C4-2B (cell line): Measurements from ENCODE around the gene ACSF3.

Experiments
- H3K27ac ChIP-seq: fragments of 450-650 bp; 2 replicates; pipeline ENCODE4 v1.5.1; 2017
- CTCF ChIP-seq: fragments of 450-650 bp; conservative IDR thresholded peaks from 2 replicates; pipeline ENCODE4 v1.5.1; 2017; ENCODE audit warnings: mild to moderate bottlenecking
- ZFX ChIP-seq: fragments of 450-650 bp; IDR thresholded peaks from 2 replicates; pipeline ENCODE4 v1.6.1; 2017

The ACSF3 gene

GRCh38 chr16:89157778-89158177, 64.1 kb downstream of the ACSF3 start:
- no peak for TF ChIP-seq ZFX
- TF ChIP-seq CTCF = no peak

DNA sequence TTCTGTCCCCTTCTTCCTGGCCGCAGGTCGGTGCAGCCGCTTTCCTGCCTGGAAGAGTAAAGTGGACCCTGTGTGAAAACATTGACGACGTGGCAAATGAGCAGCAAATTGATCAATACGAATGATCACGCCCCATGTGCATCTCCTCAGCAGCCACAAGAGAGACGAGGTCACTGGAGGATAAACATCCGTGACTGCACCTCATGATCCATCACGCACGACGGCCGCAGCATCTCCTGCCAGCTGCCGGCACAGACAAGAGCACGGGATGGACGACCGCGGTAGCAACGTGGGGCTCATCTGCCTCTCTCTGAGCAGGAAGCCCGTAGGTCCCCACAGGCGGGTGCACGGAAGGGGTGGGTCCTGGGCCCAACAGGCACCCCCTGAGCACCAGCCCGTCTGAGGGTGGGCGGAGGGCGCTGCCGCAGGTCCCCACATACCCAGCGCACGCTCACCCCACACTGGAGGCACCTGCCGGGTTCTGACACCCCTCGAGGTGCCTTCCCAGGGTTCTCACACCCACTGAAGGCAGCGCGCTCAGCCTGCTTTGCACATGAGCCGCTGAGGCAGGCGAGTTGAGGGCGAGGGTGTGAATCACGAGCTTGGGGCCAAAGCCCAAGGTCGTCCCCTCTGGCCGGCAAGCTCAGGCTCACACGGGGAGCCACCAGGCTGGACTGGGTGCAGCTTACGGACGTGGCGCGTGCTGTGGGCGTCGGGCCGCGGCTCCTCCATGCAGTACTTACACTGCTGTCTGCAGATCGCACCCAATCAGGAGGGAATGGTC, 65.6 kb downstream of the ACSF3 start:
- H3K27ac ChIP-seq = no peak overlapping the region
- TF ChIP-seq ZFX (no peak), CTCF (no peak)

More at GRCh38 chr16:89157778-89158177, 64.1 kb downstream of the ACSF3 start:
- H3K27ac ChIP-seq = no peak overlapping the region

GRCh38 chr16:89159850-89160354, 66.2 kb downstream of the ACSF3 start:
- no peak for TF ChIP-seq ZFX
- no peak for TF ChIP-seq CTCF
- H3K27ac ChIP-seq = no peak overlapping the region

DNA sequence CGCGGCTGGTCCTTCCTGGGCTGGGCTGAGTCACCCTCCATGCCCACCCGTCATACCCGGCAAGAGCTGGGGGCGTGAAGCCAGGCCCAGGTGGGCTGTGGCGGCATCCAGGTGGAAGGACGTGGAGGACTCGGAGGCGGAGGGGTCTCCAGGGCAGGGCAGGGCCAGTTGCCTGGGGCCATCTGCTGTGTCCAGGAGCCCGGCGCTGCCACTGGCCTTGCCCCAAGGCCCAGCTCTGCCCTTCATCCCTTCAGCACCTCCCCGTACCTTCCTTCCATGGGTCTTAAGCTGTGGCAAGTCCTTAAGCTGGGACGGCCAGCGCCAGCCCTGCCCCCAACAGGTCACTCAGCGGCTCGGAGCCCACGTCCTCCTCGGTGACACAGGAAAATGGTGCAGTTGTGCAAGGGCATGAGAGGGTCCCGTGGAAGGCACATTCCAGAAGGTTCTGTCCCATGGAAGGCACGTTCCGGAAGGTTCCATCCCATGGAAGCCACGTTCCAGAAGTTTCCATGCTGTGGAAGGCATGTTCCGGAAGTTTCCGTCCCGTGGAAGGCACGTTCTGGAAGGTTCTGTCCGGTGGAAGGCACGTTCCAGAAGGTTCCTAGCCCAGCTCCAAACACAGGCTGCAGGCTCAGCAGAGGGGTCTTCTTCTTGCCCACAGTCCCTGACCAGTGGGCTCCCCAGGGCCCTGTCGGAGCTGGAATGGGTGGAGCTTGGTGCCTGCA, 67.5 kb downstream of the ACSF3 start:
- no peak for TF ChIP-seq CTCF
- no peak for TF ChIP-seq ZFX
- no peak overlapping the region for H3K27ac ChIP-seq

DNA sequence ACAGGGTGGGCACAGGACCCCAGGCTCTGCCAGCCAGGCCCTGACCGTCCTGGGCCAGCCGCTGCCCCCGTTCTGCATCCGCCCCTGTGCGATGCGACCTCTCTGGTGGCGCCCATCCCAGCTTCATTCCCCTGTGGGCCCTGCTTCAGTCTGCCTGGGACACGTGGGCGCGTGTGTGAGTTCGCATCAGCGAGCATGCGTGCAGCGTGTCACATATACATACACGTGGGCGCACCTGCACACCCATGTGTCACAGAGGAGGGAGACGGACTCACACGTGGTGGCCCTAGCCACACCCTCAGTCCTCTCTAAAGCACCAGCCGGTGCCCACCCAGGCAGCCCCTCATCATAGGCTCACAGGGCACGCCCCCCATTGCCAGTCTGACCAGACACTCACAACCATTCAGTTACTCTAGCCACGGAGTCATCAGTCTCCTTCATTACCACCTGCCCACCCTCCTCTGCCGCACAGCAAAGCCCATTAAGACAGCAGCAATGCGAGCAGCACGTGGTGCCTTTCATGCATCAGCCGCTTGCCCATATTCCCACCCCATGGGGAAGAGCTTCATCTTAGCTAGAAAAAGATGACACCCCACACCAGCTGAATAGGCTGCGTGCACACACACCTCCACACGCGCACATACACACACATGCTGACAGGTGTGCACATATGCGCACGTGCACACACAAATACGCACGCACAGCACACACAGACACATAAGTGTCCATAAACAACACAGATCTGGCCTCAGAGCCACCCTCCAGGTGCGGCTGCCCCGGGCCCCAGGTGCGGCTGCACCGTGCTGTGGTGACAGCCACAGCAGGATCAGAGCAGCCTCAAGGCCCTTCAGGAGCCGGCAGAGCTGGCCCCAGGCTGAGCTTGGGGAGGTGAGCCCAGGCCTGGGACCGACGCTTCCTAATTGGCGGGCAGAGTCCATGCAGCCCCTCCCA, 68.4 kb downstream of the ACSF3 start:
- H3K27ac ChIP-seq = no peak overlapping the region
- TF ChIP-seq ZFX = no peak
- no peak for TF ChIP-seq CTCF

DNA sequence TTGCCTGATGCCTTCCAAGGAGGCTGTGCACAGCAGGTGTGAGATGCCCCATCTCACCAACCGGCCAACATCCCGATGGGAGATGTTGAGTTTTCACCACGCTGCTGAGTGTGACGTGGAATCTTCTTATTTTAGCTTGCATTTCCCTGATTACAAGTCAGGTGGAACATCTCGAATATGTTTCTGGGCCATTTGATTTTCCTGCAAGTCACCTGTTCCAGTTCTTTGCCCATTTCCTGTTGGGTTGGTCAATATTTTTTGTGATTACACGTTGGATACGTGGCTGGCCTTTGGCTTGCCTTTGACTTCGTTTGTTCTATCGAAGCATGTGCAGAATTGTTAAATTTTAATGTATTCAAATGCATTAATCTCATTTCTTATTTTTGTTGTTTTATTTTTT, 69.6 kb downstream of the ACSF3 start:
- TF ChIP-seq CTCF (no peak), ZFX (no peak)

More for the DNA sequence above, 69.6 kb downstream of the ACSF3 start:
- H3K27ac ChIP-seq = no peak overlapping the region
